CD4-positive, alpha-beta T cell treated with Interleukin-12 subunit alpha and Interleukin-12 subunit beta, for 1 hour (primary cell): ENCODE results near the gene SLC1A7.

Experiments used
- DNase-seq: peaks from one replicate; pipeline ENCODE4 v3.0.0-alpha.2; 2020

Gene SLC1A7

GRCh38 chr1:53074313-53075154 is 67.9 kb downstream of the SLC1A7 start:
- DNase-seq, result no peak

- no peak for DNase-seq
Measured at GRCh38 chr1:53073868-53074311, 68.5 kb downstream of the SLC1A7 start.

GRCh38 chr1:53073287-53073686 is 69.2 kb downstream of the SLC1A7 start:
- no peak for DNase-seq

- DNase-seq, result no peak
Measured at GRCh38 chr1:53071915-53072314, 70.5 kb downstream of the SLC1A7 start.

GRCh38 chr1:53071167-53071865 is 71.1 kb downstream of the SLC1A7 start:
- no peak for DNase-seq

GRCh38 chr1:53070621-53071020 is 71.8 kb downstream of the SLC1A7 start:
- DNase-seq, result no peak

GRCh38 chr1:53069663-53070327 is 72.6 kb downstream of the SLC1A7 start:
- DNase-seq, result no peak

- DNase-seq, result no peak
Measured at GRCh38 chr1:53069265-53069662, 73.2 kb downstream of the SLC1A7 start.

- no peak for DNase-seq
Measured at GRCh38 chr1:53068314-53069099, 73.9 kb downstream of the SLC1A7 start.

- DNase-seq, result no peak
Measured at GRCh38 chr1:53067886-53068285, 74.6 kb downstream of the SLC1A7 start.

- no peak for DNase-seq
Measured at GRCh38 chr1:53066891-53067738, 75.3 kb downstream of the SLC1A7 start.

GRCh38 chr1:53066488-53066887 is 76.0 kb downstream of the SLC1A7 start:
- DNase-seq, result no peak

- DNase-seq, result no peak
Measured at GRCh38 chr1:53065391-53065790, 77.0 kb downstream of the SLC1A7 start.

- DNase-seq, result no peak
Measured at GRCh38 chr1:53063744-53064515, 78.5 kb downstream of the SLC1A7 start.

- DNase-seq, result no peak
Measured at GRCh38 chr1:53062708-53063591, 79.5 kb downstream of the SLC1A7 start.

- DNase-seq, result peak; percentile 9
Measured at GRCh38 chr1:53061859-53062707, 80.4 kb downstream of the SLC1A7 start, which contains the start of gene PODN. Gene PODN (plus strand): TSS chr1:53062213. CDS start chr1:53069856, 7,643 bp downstream.

GRCh38 chr1:53061123-53061858 is 81.1 kb downstream of the SLC1A7 start:
- no peak for DNase-seq

GRCh38 chr1:53060579-53060978 is 81.9 kb downstream of the SLC1A7 start:
- no peak for DNase-seq
